SK-N-SH (cell line): ENCODE measurements around the gene AP1S1. TPM values are rescaled to one million over a fixed set of nuclear protein-coding genes. Genes with fewer than 3 reads are reported as not detected.

ENCODE experiments used
- CTCF ChIA-PET: fragments of 300-600, 350-600 bp; formaldehyde crosslinking; extraction: SDS; loops from one replicate; lab custom pipeline; 2021; lab: Yijun Ruan, JAX
- POLR2A ChIA-PET: fragments of 350-600 bp; sonication (Branson Sonifier 250); formaldehyde crosslinking; extraction: SDS; loops from one replicate; lab custom pipeline; 2020; ENCODE audit warnings: antibody characterized with exemption, inconsistent platforms; lab: Yijun Ruan, JAX
- DNase-seq: peaks from one replicate; pipeline ENCODE4 v3.0.0; 2012
- H2AFZ ChIP-seq: fragments of 200-600 bp; sonication (generic); 2 replicates; pipeline ENCODE4 v1.8.1; 2016; ENCODE audit warnings: antibody characterized with exemption, mild to moderate bottlenecking, low read depth
- H3F3A ChIP-seq: fragments of 200-600 bp; sonication (generic); replicated peaks from 2 replicates; pipeline ENCODE3; 2016; ENCODE audit warnings: antibody characterized with exemption, mild to moderate bottlenecking; ENCODE audit not compliant: insufficient read depth
- H3K27ac ChIP-seq, 2 experiments: fragments of 200-500 bp in 1 of 2; fragments of 200-600 bp in 1 of 2; sonication (Bioruptor generic) in 1 of 2; sonication (generic), shearing (Covaris generic) in 1 of 2; 2 replicates each; pipeline versions ENCODE4 v1.5.1 to v1.6.1; 2014 to 2016; ENCODE audit warnings: low read depth in 2 of 2, inconsistent platforms in 1 of 2, low read length in 1 of 2, mild to moderate bottlenecking in 1 of 2, mixed read lengths in 1 of 2
- H3K27me3 ChIP-seq: fragments of 200-600 bp; sonication (generic), shearing (Covaris generic); 2 replicates; pipeline ENCODE4 v1.6.1; 2016; ENCODE audit warnings: mixed run types; ENCODE audit not compliant: insufficient read depth
- H3K36me3 ChIP-seq, 2 experiments: fragments of 200-500 bp in 1 of 2; fragments of 200-600 bp in 1 of 2; sonication (Bioruptor generic) in 1 of 2; sonication (generic) in 1 of 2; replicated peaks in 1 of 2; 2 replicates each; pipeline versions ENCODE3 to v1.5.1; 2014 to 2016; ENCODE audit warnings: low read length in 1 of 2, mild to moderate bottlenecking in 1 of 2; ENCODE audit not compliant: insufficient read depth in 2 of 2, control insufficient read depth in 1 of 2
- H3K4me1 ChIP-seq, 2 experiments: fragments of 200-500 bp in 1 of 2; fragments of 200-600 bp in 1 of 2; sonication (Bioruptor generic) in 1 of 2; sonication (generic), shearing (Covaris generic) in 1 of 2; 2 replicates each; pipeline versions ENCODE4 v1.5.1 to v1.6.1; 2014 to 2016; ENCODE audit warnings: low read depth in 1 of 2, low read length in 1 of 2, mixed run types in 1 of 2; ENCODE audit not compliant: insufficient read depth in 2 of 2, control insufficient read depth in 1 of 2
- H3K4me2 ChIP-seq: fragments of 200-600 bp; sonication (generic), shearing (Covaris generic); 2 replicates; pipeline ENCODE4 v1.6.1; 2017; ENCODE audit warnings: mixed run types
- H3K4me3 ChIP-seq, 2 experiments: fragments of 200-500 bp in 1 of 2; fragments of 200-600 bp in 1 of 2; sonication (Bioruptor generic) in 1 of 2; sonication (generic), shearing (Covaris generic) in 1 of 2; 2 replicates each; pipeline versions ENCODE4 v1.5.1 to v1.8.1; 2014 to 2016; ENCODE audit warnings: low read depth in 2 of 2, inconsistent platforms in 1 of 2, low read length in 1 of 2, mild to moderate bottlenecking in 1 of 2, mixed read lengths in 1 of 2, moderate library complexity in 1 of 2
- H3K79me2 ChIP-seq: fragments of 200-600 bp; sonication (generic); 2 replicates; pipeline ENCODE4 v1.8.1; 2017; ENCODE audit warnings: mild to moderate bottlenecking; ENCODE audit not compliant: insufficient read depth
- H3K9ac ChIP-seq: fragments of 200-600 bp; sonication (generic); 2 replicates; pipeline ENCODE4 v1.6.1; 2017; ENCODE audit warnings: mixed run types
- H3K9me2 ChIP-seq: fragments of 200-600 bp; sonication (generic); 2 replicates; pipeline ENCODE4 v1.6.1; 2017; ENCODE audit warnings: mixed run types
- H3K9me3 ChIP-seq: fragments of 200-600 bp; sonication (generic); 2 replicates; pipeline ENCODE4 v1.6.1; 2017; ENCODE audit warnings: mixed run types, mild to moderate bottlenecking, moderate library complexity
- H4K20me1 ChIP-seq: fragments of 200-600 bp; sonication (generic); 2 replicates; pipeline ENCODE4 v1.6.1; 2017; ENCODE audit warnings: mild to moderate bottlenecking, mixed run types; ENCODE audit not compliant: insufficient read depth
- CTCF ChIP-seq: fragments of 200-600 bp; sonication (generic); IDR thresholded peaks from 2 replicates; pipeline ENCODE4 v1.6.1; 2017; ENCODE audit warnings: antibody characterized with exemption, mild to moderate bottlenecking, moderate library complexity
- FOXM1 ChIP-seq: IDR thresholded peaks from 2 replicates; pipeline ENCODE4 v1.4.0; 2012; ENCODE audit warnings: low read depth, mild to moderate bottlenecking
- RXRA ChIP-seq: IDR thresholded peaks from 2 replicates; pipeline ENCODE4 v1.4.0; 2012; ENCODE audit warnings: low read depth, mild to moderate bottlenecking, borderline replicate concordance
- TEAD4 ChIP-seq: IDR thresholded peaks from 2 replicates; pipeline ENCODE4 v1.4.0; 2012; ENCODE audit warnings: mild to moderate bottlenecking, borderline replicate concordance; ENCODE audit not compliant: insufficient read depth
- USF2 ChIP-seq: fragments of 150-350 bp; IDR thresholded peaks from 2 replicates; pipeline ENCODE4 v1.6.1; 2017; ENCODE audit warnings: antibody characterized with exemption, low read length, low read depth, borderline replicate concordance
- WGBS: methylation state at CpG from one replicate; pipeline ENCODE4 v1.1.6; 2017; ENCODE audit warnings: low lambda C conversion rate; 5-methylcytosine and 5-hydroxymethylcytosine counted together
- polyA plus RNA-seq, 3 experiments: library from polyadenylated mRNA; depleted of rRNA; stranded (reverse); fragments of >200 nt; gene quantifications; 2 replicates each; pipeline ENCODE4 v1.2.3, GENCODE V29; 2012
- TF ChIP-seq, protein P1 (sequence below): IDR thresholded peaks from 2 replicates; pipeline ENCODE4 v1.4.0; 2012; ENCODE audit warnings: low read depth, borderline replicate concordance

AP1S1 gene
- polyA plus RNA-seq, 1 of the 3 experiments (the other 2 are of a cell fraction) = 616 TPM

- TF ChIP-seq, protein P1, sequence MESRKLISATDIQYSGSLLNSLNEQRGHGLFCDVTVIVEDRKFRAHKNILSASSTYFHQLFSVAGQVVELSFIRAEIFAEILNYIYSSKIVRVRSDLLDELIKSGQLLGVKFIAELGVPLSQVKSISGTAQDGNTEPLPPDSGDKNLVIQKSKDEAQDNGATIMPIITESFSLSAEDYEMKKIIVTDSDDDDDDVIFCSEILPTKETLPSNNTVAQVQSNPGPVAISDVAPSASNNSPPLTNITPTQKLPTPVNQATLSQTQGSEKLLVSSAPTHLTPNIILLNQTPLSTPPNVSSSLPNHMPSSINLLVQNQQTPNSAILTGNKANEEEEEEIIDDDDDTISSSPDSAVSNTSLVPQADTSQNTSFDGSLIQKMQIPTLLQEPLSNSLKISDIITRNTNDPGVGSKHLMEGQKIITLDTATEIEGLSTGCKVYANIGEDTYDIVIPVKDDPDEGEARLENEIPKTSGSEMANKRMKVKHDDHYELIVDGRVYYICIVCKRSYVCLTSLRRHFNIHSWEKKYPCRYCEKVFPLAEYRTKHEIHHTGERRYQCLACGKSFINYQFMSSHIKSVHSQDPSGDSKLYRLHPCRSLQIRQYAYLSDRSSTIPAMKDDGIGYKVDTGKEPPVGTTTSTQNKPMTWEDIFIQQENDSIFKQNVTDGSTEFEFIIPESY = no peak
- no peak for TF ChIP-seq FOXM1
Measured at GRCh38 chr7:101172005-101172853, 18.0 kb downstream of the AP1S1 start (continued).

GRCh38 chr7:101172854-101173751 lies 18.8 kb downstream of the AP1S1 start:
- Histone ChIP-seq H2AFZ (no peak overlapping the region), H3K4me1 (peaks cover 15 to 28% of the 10 kb centered on the region in 2 experiments), H3K9ac (no peak overlapping the region), H3K27ac (no peak overlapping the region), H3K9me3 (no peaks in the 10 kb centered on the region), H3K36me3 (no peaks in the 10 kb centered on the region), H3K9me2 (no peaks in the 10 kb centered on the region), H3K4me2 (no peak overlapping the region), H3K4me3 (no peak overlapping the region), H3F3A (peaks cover 14% of the 10 kb centered on the region), H3K79me2 (no peaks in the 10 kb centered on the region), H4K20me1 (no peaks in the 10 kb centered on the region), H3K27me3 (peaks cover 6% of the 10 kb centered on the region; the same call in 1 of the 2 replicates)
- DNase-seq = peak; percentile 33
- TF ChIP-seq RXRA (no peak), USF2 (no peak), CTCF (no peak), TEAD4 (no peak)
- WGBS = 83% methylated on average over 41 of the region's 53 CpGs
- ChIA-PET POLR2A (interaction anchor here (2.0 kb wide), 1 partner anchor 7 kb away, joined by 8 read pairs; the partner anchor contains the start of gene VGF), CTCF (interaction anchor here (1.1 to 6.7 kb wide), 8 partner anchors 11 to 110 kb away, joined by 3 to 43 read pairs (median 5); partner anchors contain the start of gene FIS1)
